WTC11 (cell line): Measurements from ENCODE around the gene TDRD9. TPM values are rescaled to one million over a fixed set of nuclear protein-coding genes. Genes with fewer than 3 reads are reported as not detected.

Source experiments
- ATAC-seq: fragments of 200-7000 bp; cut with Tn5 transposase; 2 replicates; pipeline ENCODE4 v1.10.0; 2021; ENCODE audit warnings: mild to moderate bottlenecking, moderate library complexity
- CTCF ChIA-PET: fragments of 300-600 bp; sonication (Branson Sonifier 250); formaldehyde crosslinking; loops from one replicate; lab custom pipeline; 2021; ENCODE audit warnings: antibody characterized with exemption; lab: Charles Lee
- POLR2A ChIA-PET: fragments of 350-600 bp; sonication (Branson Sonifier 250); formaldehyde crosslinking; loops from one replicate; lab custom pipeline; 2021; ENCODE audit warnings: antibody characterized with exemption; lab: Charles Lee
- DNase-seq: peaks from one replicate; pipeline ENCODE4 v3.0.0; 2021; ENCODE audit warnings: low spot score
- H3K27ac Mint-ChIP-seq: 2 replicates; pipeline ENCODE4 v1.8.0; 2021; ENCODE audit warnings: mixed read lengths
- H3K27me3 Mint-ChIP-seq: 2 replicates; pipeline ENCODE4 v1.8.0; 2021; ENCODE audit warnings: low read depth, mild to moderate bottlenecking, moderate library complexity, mixed read lengths
- H3K36me3 Mint-ChIP-seq: 2 replicates; pipeline ENCODE4 v1.8.0; 2021; ENCODE audit warnings: mixed read lengths
- H3K4me1 Mint-ChIP-seq: 2 replicates; pipeline ENCODE4 v1.8.0; 2022; ENCODE audit warnings: mixed read lengths
- H3K4me3 Mint-ChIP-seq: 2 replicates; pipeline ENCODE4 v1.8.0; 2021; ENCODE audit warnings: mild to moderate bottlenecking, moderate library complexity, mixed read lengths
- H3K9me3 Mint-ChIP-seq: 2 replicates; pipeline ENCODE4 v1.8.0; 2021; ENCODE audit warnings: mixed read lengths
- AR ChIP-seq: fragments of 250-450 bp; sonication (Bioruptor Pico); IDR thresholded peaks from 2 replicates; pipeline ENCODE4 v1.9.0; 2021; ENCODE audit warnings: mild to moderate bottlenecking
- CDX4 ChIP-seq: fragments of 250-450 bp; sonication (Bioruptor Pico); IDR thresholded peaks from 2 replicates; pipeline ENCODE4 v1.9.0; 2021; ENCODE audit warnings: moderate library complexity, mild to moderate bottlenecking, inconsistent platforms, borderline replicate concordance
- E2F1 ChIP-seq: sonication (generic); formaldehyde crosslinking; IDR thresholded peaks from 2 replicates; pipeline ENCODE4 v1.8.0; 2022; ENCODE audit warnings: mild to moderate bottlenecking, missing genetic modification reagents
- EMX1 ChIP-seq: fragments of 250-450 bp; sonication (Bioruptor Pico); IDR thresholded peaks from 2 replicates; pipeline ENCODE4 v1.8.0; 2021; ENCODE audit warnings: mild to moderate bottlenecking
- ESRRA ChIP-seq: sonication (generic); formaldehyde crosslinking; IDR thresholded peaks from 2 replicates; pipeline ENCODE4 v1.8.1; 2022; ENCODE audit warnings: mild to moderate bottlenecking, missing genetic modification reagents, borderline replicate concordance
- FOXK1 ChIP-seq: sonication (generic); formaldehyde crosslinking; IDR thresholded peaks from 2 replicates; pipeline ENCODE4 v1.8.0; 2022; ENCODE audit warnings: mild to moderate bottlenecking, moderate library complexity, missing genetic modification reagents
- KAT7 ChIP-seq: sonication (generic); formaldehyde crosslinking; IDR thresholded peaks from 2 replicates; pipeline ENCODE4 v1.8.1; 2023; ENCODE audit warnings: missing genetic modification reagents, mild to moderate bottlenecking, borderline replicate concordance
- MYBL2 ChIP-seq: sonication (generic); formaldehyde crosslinking; IDR thresholded peaks from 2 replicates; pipeline ENCODE4 v1.8.1; 2023; ENCODE audit warnings: mild to moderate bottlenecking, moderate library complexity, missing genetic modification reagents
- NR2C2 ChIP-seq: sonication (generic); formaldehyde crosslinking; IDR thresholded peaks from 2 replicates; pipeline ENCODE4 v1.8.0; 2022; ENCODE audit warnings: mild to moderate bottlenecking, missing genetic modification reagents
- RORB ChIP-seq: fragments of 250-450 bp; sonication (Bioruptor Pico); IDR thresholded peaks from 2 replicates; pipeline ENCODE4 v1.9.0; 2021; ENCODE audit warnings: mild to moderate bottlenecking
- ZNF232 ChIP-seq: sonication (generic); formaldehyde crosslinking; IDR thresholded peaks from 2 replicates; pipeline ENCODE4 v1.8.0; 2022; ENCODE audit warnings: mild to moderate bottlenecking, missing genetic modification reagents
- ZNF416 ChIP-seq: fragments of 250-450 bp; sonication (Bioruptor Pico); IDR thresholded peaks from 2 replicates; pipeline ENCODE4 v1.9.0; 2021; ENCODE audit warnings: mild to moderate bottlenecking, inconsistent platforms
- total RNA-seq: library from RNA; stranded (reverse); gene quantifications from 3 replicates; pipeline ENCODE4 v1.2.3, GENCODE V29; 2021
- TF ChIP-seq, protein P1 (sequence below): sonication (generic); formaldehyde crosslinking; IDR thresholded peaks from 2 replicates; pipeline ENCODE4 v1.8.1; 2023; ENCODE audit warnings: mild to moderate bottlenecking, missing genetic modification reagents, borderline replicate concordance
- TF ChIP-seq, protein P2 (sequence below): sonication (generic); formaldehyde crosslinking; conservative IDR thresholded peaks from 2 replicates; pipeline ENCODE4 v1.8.1; 2022; ENCODE audit warnings: mild to moderate bottlenecking, missing genetic modification reagents
- TF ChIP-seq, protein P3 (sequence below): sonication (generic); formaldehyde crosslinking; IDR thresholded peaks from 2 replicates; pipeline ENCODE4 v1.8.0; 2022; ENCODE audit warnings: missing genetic modification reagents
- TF ChIP-seq, protein P4 (sequence below): fragments of 200-600 bp; IDR thresholded peaks from 2 replicates; pipeline ENCODE4 v1.8.0; 2022; ENCODE audit warnings: antibody characterized with exemption

TDRD9 gene
- total RNA-seq, 1 experiment from 2014 or later, result 0.17 TPM

DNA sequence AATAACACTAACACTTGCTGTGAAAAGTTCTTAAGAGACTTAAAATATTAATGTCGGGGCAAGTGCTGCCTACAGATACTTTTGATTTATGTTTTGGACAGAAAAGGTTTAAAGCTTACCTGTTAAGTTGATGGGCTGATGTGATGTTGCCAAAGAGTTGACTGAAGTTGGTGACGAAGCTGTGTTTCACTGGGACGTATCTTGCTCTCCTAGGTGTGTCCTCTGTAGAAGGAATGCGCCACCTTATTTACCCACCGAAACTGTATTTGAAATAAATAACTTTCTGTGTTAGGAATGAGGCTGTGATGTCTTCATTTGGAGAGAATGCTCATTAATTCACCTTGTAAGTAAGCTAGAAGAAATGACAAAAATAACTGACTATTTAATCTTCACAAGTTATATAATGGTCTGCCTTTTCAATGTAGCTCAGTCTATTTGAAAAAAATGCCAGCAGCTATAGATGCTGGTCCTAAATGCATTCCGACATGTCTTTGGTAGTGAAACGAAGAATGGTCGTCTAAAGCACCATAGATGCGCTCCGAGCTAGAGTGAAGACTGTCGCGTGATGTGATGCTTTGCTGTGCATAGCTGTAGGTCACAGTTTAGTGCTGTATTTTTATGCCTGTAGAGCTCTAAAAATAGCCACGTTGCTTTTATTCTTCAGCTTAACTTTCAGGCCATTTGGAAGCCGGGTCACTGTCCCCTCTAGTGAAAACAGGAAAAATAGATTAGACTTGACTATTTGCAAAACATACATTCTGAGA is 13.9 kb downstream of the TDRD9 start, which contains the start of gene RD3L (continued):
- no peak for TF ChIP-seq E2F1 (CRISPR knock-in tag)
- TF ChIP-seq KAT7 (CRISPR knock-in tag), result no peak
- TF ChIP-seq, protein P1, sequence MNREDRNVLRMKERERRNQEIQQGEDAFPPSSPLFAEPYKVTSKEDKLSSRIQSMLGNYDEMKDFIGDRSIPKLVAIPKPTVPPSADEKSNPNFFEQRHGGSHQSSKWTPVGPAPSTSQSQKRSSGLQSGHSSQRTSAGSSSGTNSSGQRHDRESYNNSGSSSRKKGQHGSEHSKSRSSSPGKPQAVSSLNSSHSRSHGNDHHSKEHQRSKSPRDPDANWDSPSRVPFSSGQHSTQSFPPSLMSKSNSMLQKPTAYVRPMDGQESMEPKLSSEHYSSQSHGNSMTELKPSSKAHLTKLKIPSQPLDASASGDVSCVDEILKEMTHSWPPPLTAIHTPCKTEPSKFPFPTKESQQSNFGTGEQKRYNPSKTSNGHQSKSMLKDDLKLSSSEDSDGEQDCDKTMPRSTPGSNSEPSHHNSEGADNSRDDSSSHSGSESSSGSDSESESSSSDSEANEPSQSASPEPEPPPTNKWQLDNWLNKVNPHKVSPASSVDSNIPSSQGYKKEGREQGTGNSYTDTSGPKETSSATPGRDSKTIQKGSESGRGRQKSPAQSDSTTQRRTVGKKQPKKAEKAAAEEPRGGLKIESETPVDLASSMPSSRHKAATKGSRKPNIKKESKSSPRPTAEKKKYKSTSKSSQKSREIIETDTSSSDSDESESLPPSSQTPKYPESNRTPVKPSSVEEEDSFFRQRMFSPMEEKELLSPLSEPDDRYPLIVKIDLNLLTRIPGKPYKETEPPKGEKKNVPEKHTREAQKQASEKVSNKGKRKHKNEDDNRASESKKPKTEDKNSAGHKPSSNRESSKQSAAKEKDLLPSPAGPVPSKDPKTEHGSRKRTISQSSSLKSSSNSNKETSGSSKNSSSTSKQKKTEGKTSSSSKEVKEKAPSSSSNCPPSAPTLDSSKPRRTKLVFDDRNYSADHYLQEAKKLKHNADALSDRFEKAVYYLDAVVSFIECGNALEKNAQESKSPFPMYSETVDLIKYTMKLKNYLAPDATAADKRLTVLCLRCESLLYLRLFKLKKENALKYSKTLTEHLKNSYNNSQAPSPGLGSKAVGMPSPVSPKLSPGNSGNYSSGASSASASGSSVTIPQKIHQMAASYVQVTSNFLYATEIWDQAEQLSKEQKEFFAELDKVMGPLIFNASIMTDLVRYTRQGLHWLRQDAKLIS (CRISPR knock-in tag), result no peak
- TF ChIP-seq ZNF416 (CRISPR knock-in tag), result no peak
- no peak for TF ChIP-seq NR2C2 (CRISPR knock-in tag)
- TF ChIP-seq, all 79 proteins: peak for 0

DNA sequence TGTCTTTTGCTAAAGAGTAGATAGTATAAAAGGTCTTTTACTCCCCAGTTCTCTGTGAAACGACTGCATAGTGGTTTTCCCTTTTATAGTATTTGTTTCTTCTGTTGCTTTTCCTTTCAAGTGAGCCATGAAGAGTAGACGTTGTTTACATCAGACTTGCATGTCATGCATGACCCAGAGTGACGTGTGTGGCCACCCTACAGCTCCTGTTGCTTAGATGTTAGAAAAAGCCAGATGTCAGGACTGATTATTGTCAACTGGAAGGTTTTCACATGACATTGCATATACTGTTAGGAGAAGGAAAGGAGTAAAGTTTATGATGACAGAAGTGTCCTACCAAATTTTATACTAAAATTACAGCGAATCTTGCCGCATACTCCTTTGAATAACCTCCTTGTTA is 15.4 kb downstream of the TDRD9 start:
- ATAC-seq, result no peak
- H3K4me3 Mint-ChIP-seq, result no peak overlapping the region
- no peaks in the 10 kb centered on the region for H3K4me1 Mint-ChIP-seq
- peaks cover 15% of the 10 kb centered on the region for H3K9me3 Mint-ChIP-seq
- POLR2A ChIA-PET, result no interaction called here
- CTCF ChIA-PET, result no interaction called here
- 0 out of 2 replicates have a peak, but pooled peaks cover 3% of the 10 kb centered on the region for H3K36me3 Mint-ChIP-seq
- peaks cover 8% of the 10 kb centered on the region for H3K27me3 Mint-ChIP-seq
- H3K27ac Mint-ChIP-seq, result no peak overlapping the region
- no peak for DNase-seq
- TF ChIP-seq, protein P2, sequence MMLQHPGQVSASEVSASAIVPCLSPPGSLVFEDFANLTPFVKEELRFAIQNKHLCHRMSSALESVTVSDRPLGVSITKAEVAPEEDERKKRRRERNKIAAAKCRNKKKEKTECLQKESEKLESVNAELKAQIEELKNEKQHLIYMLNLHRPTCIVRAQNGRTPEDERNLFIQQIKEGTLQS, result no peak
- TF ChIP-seq, protein P3, sequence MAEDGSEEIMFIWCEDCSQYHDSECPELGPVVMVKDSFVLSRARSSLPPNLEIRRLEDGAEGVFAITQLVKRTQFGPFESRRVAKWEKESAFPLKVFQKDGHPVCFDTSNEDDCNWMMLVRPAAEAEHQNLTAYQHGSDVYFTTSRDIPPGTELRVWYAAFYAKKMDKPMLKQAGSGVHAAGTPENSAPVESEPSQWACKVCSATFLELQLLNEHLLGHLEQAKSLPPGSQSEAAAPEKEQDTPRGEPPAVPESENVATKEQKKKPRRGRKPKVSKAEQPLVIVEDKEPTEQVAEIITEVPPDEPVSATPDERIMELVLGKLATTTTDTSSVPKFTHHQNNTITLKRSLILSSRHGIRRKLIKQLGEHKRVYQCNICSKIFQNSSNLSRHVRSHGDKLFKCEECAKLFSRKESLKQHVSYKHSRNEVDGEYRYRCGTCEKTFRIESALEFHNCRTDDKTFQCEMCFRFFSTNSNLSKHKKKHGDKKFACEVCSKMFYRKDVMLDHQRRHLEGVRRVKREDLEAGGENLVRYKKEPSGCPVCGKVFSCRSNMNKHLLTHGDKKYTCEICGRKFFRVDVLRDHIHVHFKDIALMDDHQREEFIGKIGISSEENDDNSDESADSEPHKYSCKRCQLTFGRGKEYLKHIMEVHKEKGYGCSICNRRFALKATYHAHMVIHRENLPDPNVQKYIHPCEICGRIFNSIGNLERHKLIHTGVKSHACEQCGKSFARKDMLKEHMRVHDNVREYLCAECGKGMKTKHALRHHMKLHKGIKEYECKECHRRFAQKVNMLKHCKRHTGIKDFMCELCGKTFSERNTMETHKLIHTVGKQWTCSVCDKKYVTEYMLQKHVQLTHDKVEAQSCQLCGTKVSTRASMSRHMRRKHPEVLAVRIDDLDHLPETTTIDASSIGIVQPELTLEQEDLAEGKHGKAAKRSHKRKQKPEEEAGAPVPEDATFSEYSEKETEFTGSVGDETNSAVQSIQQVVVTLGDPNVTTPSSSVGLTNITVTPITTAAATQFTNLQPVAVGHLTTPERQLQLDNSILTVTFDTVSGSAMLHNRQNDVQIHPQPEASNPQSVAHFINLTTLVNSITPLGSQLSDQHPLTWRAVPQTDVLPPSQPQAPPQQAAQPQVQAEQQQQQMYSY (CRISPR knock-in tag), result no peak
- TF ChIP-seq ESRRA (CRISPR knock-in tag) (no peak), AR (CRISPR knock-in tag) (no peak), RORB (CRISPR knock-in tag) (no peak), CDX4 (CRISPR knock-in tag) (no peak), EMX1 (CRISPR knock-in tag) (no peak), FOXK1 (CRISPR knock-in tag) (no peak), MYBL2 (CRISPR knock-in tag) (no peak), ZNF232 (CRISPR knock-in tag) (no peak)
- TF ChIP-seq, protein P4, sequence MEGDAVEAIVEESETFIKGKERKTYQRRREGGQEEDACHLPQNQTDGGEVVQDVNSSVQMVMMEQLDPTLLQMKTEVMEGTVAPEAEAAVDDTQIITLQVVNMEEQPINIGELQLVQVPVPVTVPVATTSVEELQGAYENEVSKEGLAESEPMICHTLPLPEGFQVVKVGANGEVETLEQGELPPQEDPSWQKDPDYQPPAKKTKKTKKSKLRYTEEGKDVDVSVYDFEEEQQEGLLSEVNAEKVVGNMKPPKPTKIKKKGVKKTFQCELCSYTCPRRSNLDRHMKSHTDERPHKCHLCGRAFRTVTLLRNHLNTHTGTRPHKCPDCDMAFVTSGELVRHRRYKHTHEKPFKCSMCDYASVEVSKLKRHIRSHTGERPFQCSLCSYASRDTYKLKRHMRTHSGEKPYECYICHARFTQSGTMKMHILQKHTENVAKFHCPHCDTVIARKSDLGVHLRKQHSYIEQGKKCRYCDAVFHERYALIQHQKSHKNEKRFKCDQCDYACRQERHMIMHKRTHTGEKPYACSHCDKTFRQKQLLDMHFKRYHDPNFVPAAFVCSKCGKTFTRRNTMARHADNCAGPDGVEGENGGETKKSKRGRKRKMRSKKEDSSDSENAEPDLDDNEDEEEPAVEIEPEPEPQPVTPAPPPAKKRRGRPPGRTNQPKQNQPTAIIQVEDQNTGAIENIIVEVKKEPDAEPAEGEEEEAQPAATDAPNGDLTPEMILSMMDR, result no peak
- TF ChIP-seq, protein P1 (CRISPR knock-in tag), result no peak
